ENCODE data around the gene PIK3R5.
A peak's percentile ranks its signal among the peaks of the same experiment; 100 is the strongest.
"Not testable (repeated sequence)": the region's sequence is repeated elsewhere in the genome, so short reads cannot be mapped to it uniquely, and the experiment has no call there.

PIK3R5 gene

GRCh38 chr17:8985054-8985701 lies 19.7 kb upstream of the PIK3R5 start:
- DNase-seq (ENCODE audit: low read depth in 3 of 3): no peak

- DNase-seq (ENCODE audit: low read depth in 3 of 3): not testable (repeated sequence)
These were observed 18.7 kb upstream of the PIK3R5 start for GRCh38 chr17:8984225-8984624.

GRCh38 chr17:8981443-8981842 lies 15.9 kb upstream of the PIK3R5 start:
- no peak for DNase-seq (ENCODE audit: low read depth in 3 of 3)

- DNase-seq (ENCODE audit: low read depth in 3 of 3): no peak
These were observed 14.2 kb upstream of the PIK3R5 start for GRCh38 chr17:8979715-8980114.

GRCh38 chr17:8976638-8977037 lies 11.1 kb upstream of the PIK3R5 start:
- DNase-seq (ENCODE audit: low read depth in 3 of 3): no peak

GRCh38 chr17:8975091-8975725 lies 9.7 kb upstream of the PIK3R5 start:
- DNase-seq (ENCODE audit: low read depth in 3 of 3): no peak

GRCh38 chr17:8969901-8970300 lies 4.4 kb upstream of the PIK3R5 start:
- DNase-seq (ENCODE audit: low read depth in 3 of 3): no peak

GRCh38 chr17:8968503-8968902 lies 3.0 kb upstream of the PIK3R5 start:
- no peak for DNase-seq (ENCODE audit: low read depth in 3 of 3)

GRCh38 chr17:8967861-8968260 lies 2.4 kb upstream of the PIK3R5 start:
- no peak for DNase-seq (ENCODE audit: low read depth in 3 of 3)

GRCh38 chr17:8966926-8967325 lies 1.4 kb upstream of the PIK3R5 start:
- no peak for DNase-seq (ENCODE audit: low read depth in 3 of 3)

- no peak for DNase-seq (ENCODE audit: low read depth in 3 of 3)
These were observed 610 bp downstream of the PIK3R5 start for GRCh38 chr17:8964801-8965393.

- DNase-seq (ENCODE audit: low read depth in 3 of 3): no peak
These were observed 1.8 kb downstream of the PIK3R5 start for GRCh38 chr17:8963647-8964258.

GRCh38 chr17:8963014-8963413 lies 2.5 kb downstream of the PIK3R5 start:
- DNase-seq (ENCODE audit: low read depth in 3 of 3): no peak

- no peak for DNase-seq (ENCODE audit: low read depth in 3 of 3)
These were observed 3.7 kb downstream of the PIK3R5 start for GRCh38 chr17:8961829-8962228.

- DNase-seq (ENCODE audit: low read depth in 3 of 3): no peak
These were observed 5.0 kb downstream of the PIK3R5 start for GRCh38 chr17:8960325-8961140.

- no peak for DNase-seq (ENCODE audit: low read depth in 3 of 3)
These were observed 6.1 kb downstream of the PIK3R5 start for GRCh38 chr17:8959312-8959918.

- no peak for DNase-seq (ENCODE audit: low read depth in 3 of 3)
These were observed 7.8 kb downstream of the PIK3R5 start for GRCh38 chr17:8957721-8958120.

- no peak for DNase-seq (ENCODE audit: low read depth in 3 of 3)
These were observed 9.0 kb downstream of the PIK3R5 start for GRCh38 chr17:8956465-8956902.

- DNase-seq (ENCODE audit: low read depth in 3 of 3): no peak
These were observed 10.2 kb downstream of the PIK3R5 start for GRCh38 chr17:8955021-8955959.

GRCh38 chr17:8954339-8954738 lies 11.2 kb downstream of the PIK3R5 start:
- peak in 2 of 3 experiments; percentile 58 to 61 for DNase-seq (ENCODE audit: low read depth in 3 of 3)
